ENCODE results near the gene NFKB2.

The NFKB2 gene

DNA sequence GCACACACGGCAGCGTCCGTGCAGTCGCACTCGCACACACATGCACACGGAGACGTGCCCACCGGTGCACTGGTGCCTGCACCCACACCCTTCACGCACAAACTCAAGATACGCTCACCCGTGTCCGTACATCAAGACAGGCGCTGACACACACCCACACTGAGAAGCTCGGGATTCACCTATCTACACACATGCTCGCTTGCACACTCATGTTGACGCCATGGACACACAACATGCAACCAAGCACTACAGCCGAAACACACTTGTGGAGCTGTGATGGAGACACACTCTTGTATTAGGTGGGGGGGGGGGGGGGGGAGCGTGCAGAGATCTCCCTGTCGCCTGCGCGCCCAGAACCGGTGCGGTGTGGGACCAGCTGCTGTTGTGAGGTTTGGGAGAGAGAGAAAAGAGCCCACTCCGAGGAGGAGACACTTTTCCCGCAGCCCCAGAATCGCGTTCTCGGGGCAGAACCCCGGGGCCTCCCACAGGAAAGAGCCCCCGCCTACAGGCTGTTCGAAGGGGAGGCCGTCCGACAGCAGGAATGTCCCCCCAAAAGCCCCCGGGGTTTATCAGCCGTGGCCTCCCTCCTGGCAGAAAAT lies 605 bp upstream of the NFKB2 start:
- no peak for TF ChIP-seq TAF1 (IDR thresholded peaks at IDR 0.05; ENCODE audit: borderline replicate concordance, insufficient read depth, low read length)
- no peak for TF ChIP-seq POLR2AphosphoS5 (IDR thresholded peaks at IDR 0.05; ENCODE audit: low read depth, low read length)
- TF ChIP-seq, protein P1, sequence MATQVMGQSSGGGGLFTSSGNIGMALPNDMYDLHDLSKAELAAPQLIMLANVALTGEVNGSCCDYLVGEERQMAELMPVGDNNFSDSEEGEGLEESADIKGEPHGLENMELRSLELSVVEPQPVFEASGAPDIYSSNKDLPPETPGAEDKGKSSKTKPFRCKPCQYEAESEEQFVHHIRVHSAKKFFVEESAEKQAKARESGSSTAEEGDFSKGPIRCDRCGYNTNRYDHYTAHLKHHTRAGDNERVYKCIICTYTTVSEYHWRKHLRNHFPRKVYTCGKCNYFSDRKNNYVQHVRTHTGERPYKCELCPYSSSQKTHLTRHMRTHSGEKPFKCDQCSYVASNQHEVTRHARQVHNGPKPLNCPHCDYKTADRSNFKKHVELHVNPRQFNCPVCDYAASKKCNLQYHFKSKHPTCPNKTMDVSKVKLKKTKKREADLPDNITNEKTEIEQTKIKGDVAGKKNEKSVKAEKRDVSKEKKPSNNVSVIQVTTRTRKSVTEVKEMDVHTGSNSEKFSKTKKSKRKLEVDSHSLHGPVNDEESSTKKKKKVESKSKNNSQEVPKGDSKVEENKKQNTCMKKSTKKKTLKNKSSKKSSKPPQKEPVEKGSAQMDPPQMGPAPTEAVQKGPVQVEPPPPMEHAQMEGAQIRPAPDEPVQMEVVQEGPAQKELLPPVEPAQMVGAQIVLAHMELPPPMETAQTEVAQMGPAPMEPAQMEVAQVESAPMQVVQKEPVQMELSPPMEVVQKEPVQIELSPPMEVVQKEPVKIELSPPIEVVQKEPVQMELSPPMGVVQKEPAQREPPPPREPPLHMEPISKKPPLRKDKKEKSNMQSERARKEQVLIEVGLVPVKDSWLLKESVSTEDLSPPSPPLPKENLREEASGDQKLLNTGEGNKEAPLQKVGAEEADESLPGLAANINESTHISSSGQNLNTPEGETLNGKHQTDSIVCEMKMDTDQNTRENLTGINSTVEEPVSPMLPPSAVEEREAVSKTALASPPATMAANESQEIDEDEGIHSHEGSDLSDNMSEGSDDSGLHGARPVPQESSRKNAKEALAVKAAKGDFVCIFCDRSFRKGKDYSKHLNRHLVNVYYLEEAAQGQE (IDR thresholded peaks at IDR 0.05; ENCODE audit: insufficient read depth in 1 of 2, low read depth in 2 of 2, low read length in 2 of 2): no peak
- TF ChIP-seq FOXP2 (optimal IDR thresholded peaks at IDR 0.05; ENCODE audit: borderline replicate concordance, extremely low read depth, extremely low read length, insufficient read depth): no peak
- TF ChIP-seq SIN3A (IDR thresholded peaks at IDR 0.05; ENCODE audit: borderline replicate concordance, insufficient read depth, low read length): no peak

DNA sequence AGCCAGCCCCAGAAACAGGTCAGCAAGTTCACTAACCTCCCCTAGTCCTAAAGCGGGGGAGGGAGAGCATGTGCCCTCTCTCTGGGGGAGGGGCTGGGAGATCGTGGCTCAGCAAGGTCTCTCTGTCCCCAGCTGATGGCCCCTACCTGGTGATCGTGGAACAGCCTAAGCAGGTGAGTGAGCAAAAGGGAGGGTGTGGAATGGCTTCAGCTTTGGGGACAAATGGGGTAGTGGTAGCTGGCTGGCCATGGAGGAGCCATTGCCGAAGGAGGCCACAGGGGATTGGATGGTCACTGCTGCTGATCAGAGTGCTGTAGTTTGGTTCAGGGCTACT lies 779 bp downstream of the NFKB2 start:
- TF ChIP-seq, protein P1 (IDR thresholded peaks at IDR 0.05; ENCODE audit: insufficient read depth in 1 of 2, low read depth in 2 of 2, low read length in 2 of 2): no peak
- no peak for TF ChIP-seq FOXP2 (optimal IDR thresholded peaks at IDR 0.05; ENCODE audit: borderline replicate concordance, extremely low read depth, extremely low read length, insufficient read depth)
- TF ChIP-seq POLR2AphosphoS5 (IDR thresholded peaks at IDR 0.05; ENCODE audit: low read depth, low read length): no peak
- no peak for TF ChIP-seq TAF1 (IDR thresholded peaks at IDR 0.05; ENCODE audit: borderline replicate concordance, insufficient read depth, low read length)
- no peak for TF ChIP-seq SIN3A (IDR thresholded peaks at IDR 0.05; ENCODE audit: borderline replicate concordance, insufficient read depth, low read length)

DNA sequence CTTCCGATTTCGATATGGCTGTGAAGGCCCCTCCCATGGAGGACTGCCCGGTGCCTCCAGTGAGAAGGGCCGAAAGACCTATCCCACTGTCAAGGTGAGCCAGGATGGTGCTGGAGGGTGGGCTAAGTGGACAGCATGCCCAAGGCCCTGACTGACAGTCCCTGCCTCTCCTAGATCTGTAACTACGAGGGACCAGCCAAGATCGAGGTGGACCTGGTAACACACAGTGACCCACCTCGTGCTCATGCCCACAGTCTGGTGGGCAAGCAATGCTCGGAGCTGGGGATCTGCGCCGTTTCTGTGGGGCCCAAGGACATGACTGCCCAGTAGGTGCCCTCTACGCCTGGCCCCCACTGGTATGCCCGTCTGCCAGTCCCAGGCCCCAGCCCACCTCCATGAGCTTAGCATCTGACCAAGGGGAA lies 1.2 kb downstream of the NFKB2 start:
- TF ChIP-seq TAF1 (IDR thresholded peaks at IDR 0.05; ENCODE audit: borderline replicate concordance, insufficient read depth, low read length): no peak
- TF ChIP-seq FOXP2 (optimal IDR thresholded peaks at IDR 0.05; ENCODE audit: borderline replicate concordance, extremely low read depth, extremely low read length, insufficient read depth): no peak
- no peak for TF ChIP-seq SIN3A (IDR thresholded peaks at IDR 0.05; ENCODE audit: borderline replicate concordance, insufficient read depth, low read length)
- TF ChIP-seq, protein P1 (IDR thresholded peaks at IDR 0.05; ENCODE audit: insufficient read depth in 1 of 2, low read depth in 2 of 2, low read length in 2 of 2): no peak
- no peak for TF ChIP-seq POLR2AphosphoS5 (IDR thresholded peaks at IDR 0.05; ENCODE audit: low read depth, low read length)

DNA sequence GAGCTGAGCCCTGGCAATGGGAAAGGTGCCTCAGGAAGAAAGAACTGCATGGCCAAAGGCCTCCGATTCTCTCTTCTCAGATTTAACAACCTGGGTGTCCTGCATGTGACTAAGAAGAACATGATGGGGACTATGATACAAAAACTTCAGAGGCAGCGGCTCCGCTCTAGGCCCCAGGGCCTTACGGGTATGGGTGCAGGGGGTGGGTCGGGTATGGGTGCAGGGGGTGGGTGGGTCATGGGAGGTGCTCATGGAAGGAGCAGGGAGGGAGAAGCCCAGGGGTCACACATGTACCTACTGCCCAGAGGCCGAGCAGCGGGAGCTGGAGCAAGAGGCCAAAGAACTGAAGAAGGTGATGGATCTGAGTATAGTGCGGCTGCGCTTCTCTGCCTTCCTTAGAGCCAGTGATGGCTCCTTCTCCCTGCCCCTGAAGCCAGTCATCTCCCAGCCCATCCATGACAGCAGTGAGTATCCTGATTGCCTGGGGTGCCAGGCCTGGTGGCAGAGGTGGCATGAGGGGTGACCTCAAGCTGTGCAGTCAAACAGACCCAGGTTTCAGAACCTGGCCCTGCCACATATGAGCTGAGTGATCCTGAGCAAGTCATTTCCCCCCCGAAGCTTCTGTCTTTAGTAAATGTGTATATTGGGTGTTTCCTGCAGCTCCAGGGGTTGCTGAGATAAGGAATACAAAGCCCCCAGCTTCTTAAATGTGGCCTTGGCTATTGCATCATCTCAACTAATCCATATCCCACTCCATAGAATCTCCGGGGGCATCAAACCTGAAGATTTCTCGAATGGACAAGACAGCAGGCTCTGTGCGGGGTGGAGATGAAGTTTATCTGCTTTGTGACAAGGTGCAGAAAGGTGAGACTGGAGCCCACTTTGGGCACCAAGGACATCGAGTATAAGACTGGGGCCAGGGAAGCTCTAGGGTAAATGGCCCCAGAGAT lies 2.0 kb downstream of the NFKB2 start:
- TF ChIP-seq, protein P1 (IDR thresholded peaks at IDR 0.05; ENCODE audit: insufficient read depth in 1 of 2, low read depth in 2 of 2, low read length in 2 of 2): no peak
- TF ChIP-seq FOXP2 (optimal IDR thresholded peaks at IDR 0.05; ENCODE audit: borderline replicate concordance, extremely low read depth, extremely low read length, insufficient read depth): no peak
- no peak for TF ChIP-seq POLR2AphosphoS5 (IDR thresholded peaks at IDR 0.05; ENCODE audit: low read depth, low read length)
- TF ChIP-seq SIN3A (IDR thresholded peaks at IDR 0.05; ENCODE audit: borderline replicate concordance, insufficient read depth, low read length): no peak
- TF ChIP-seq TAF1 (IDR thresholded peaks at IDR 0.05; ENCODE audit: borderline replicate concordance, insufficient read depth, low read length): no peak
